ENCODE results near the gene PELI2. TPM values are rescaled to one million over a fixed set of nuclear protein-coding genes. Genes with fewer than 3 reads are reported as not detected.

PELI2 gene
- total RNA-seq, 2 donors from 2014 or later: 12.2 to 22.7 TPM

- no peak for DNase-seq
- no peak for ATAC-seq
- intact Hi-C loops (cut with DNase I, micrococcal nuclease): no loop called here
Observed at GRCh38 chr14:56115976-56116893, 2.0 kb upstream of the PELI2 start.

- ATAC-seq (peak; percentile 21), DNase-seq (peak in 1 of 2 donors; percentile 49)
- intact Hi-C loops (cut with DNase I, micrococcal nuclease): no loop called here
Observed at GRCh38 chr14:56118611-56119181, 485 bp downstream of the PELI2 start.

GRCh38 chr14:56119201-56119981, 1.2 kb downstream of the PELI2 start:
- peak; percentile 54 for ATAC-seq
- intact Hi-C loops (cut with DNase I, micrococcal nuclease): no loop called here
- peak; percentile 34 to 58 for DNase-seq

GRCh38 chr14:56120091-56120691, 2.0 kb downstream of the PELI2 start:
- ATAC-seq (peak; percentile 4), DNase-seq (peak in 1 of 2 donors; percentile 21)
- intact Hi-C loops (cut with DNase I, micrococcal nuclease): no loop called here

- no peak for DNase-seq
- no peak for ATAC-seq
- intact Hi-C loops (cut with DNase I, micrococcal nuclease): no loop called here
Observed at GRCh38 chr14:56121816-56122215, 3.6 kb downstream of the PELI2 start.

- ATAC-seq (no peak), DNase-seq (no peak)
- intact Hi-C loops (cut with DNase I, micrococcal nuclease): no loop called here
Observed at GRCh38 chr14:56122301-56122700, 4.1 kb downstream of the PELI2 start.

GRCh38 chr14:56124327-56124726, 6.1 kb downstream of the PELI2 start:
- intact Hi-C loops (cut with DNase I, micrococcal nuclease): no loop called here
- DNase-seq (no peak), ATAC-seq (no peak)

GRCh38 chr14:56125772-56126636, 7.8 kb downstream of the PELI2 start:
- intact Hi-C loops (cut with DNase I, micrococcal nuclease): no loop called here
- DNase-seq (no peak), ATAC-seq (no peak)

GRCh38 chr14:56126637-56126913, 8.4 kb downstream of the PELI2 start:
- DNase-seq (no peak), ATAC-seq (no peak)
- intact Hi-C loops (cut with DNase I, micrococcal nuclease): no loop called here

- intact Hi-C loops (cut with DNase I, micrococcal nuclease): no loop called here
- DNase-seq (no peak), ATAC-seq (no peak)
Observed at GRCh38 chr14:56127156-56127555, 8.9 kb downstream of the PELI2 start.

- intact Hi-C loops (cut with DNase I, micrococcal nuclease): no loop called here
- DNase-seq: no peak
- ATAC-seq: no peak
Observed at GRCh38 chr14:56129092-56129491, 10.9 kb downstream of the PELI2 start.

- DNase-seq (no peak), ATAC-seq (no peak)
- intact Hi-C loops (cut with DNase I, micrococcal nuclease): no loop called here
Observed at GRCh38 chr14:56129933-56130332, 11.7 kb downstream of the PELI2 start.

- ATAC-seq (peak; percentile 53), DNase-seq (no peak)
- intact Hi-C loops (cut with DNase I, micrococcal nuclease): no loop called here
Observed at GRCh38 chr14:56131004-56131864, 13.0 kb downstream of the PELI2 start.

GRCh38 chr14:56131865-56132833, 13.9 kb downstream of the PELI2 start:
- DNase-seq (no peak), ATAC-seq (peak; percentile 67)
- intact Hi-C loops (cut with DNase I, micrococcal nuclease): no loop called here

GRCh38 chr14:56133547-56133946, 15.3 kb downstream of the PELI2 start:
- ATAC-seq (no peak), DNase-seq (no peak)
- intact Hi-C loops (cut with DNase I, micrococcal nuclease): no loop called here

GRCh38 chr14:56135001-56135400, 16.8 kb downstream of the PELI2 start:
- no peak for ATAC-seq
- no peak for DNase-seq
- intact Hi-C loops (cut with DNase I, micrococcal nuclease): no loop called here

GRCh38 chr14:56135668-56136067, 17.5 kb downstream of the PELI2 start:
- no peak for ATAC-seq
- intact Hi-C loops (cut with DNase I, micrococcal nuclease): no loop called here
- no peak for DNase-seq
